Endothelial cell of coronary artery (primary cell): ENCODE measurements around the gene CIT. TPM values are rescaled to one million over a fixed set of nuclear protein-coding genes. Genes with fewer than 3 reads are reported as not detected.

ENCODE experiments used
- total RNA-seq: library from RNA; depleted of rRNA; stranded (reverse); fragments of >200 nt; gene quantifications from 2 replicates; pipeline ENCODE4 v1.2.3, GENCODE V29; 2014

The CIT gene
- total RNA-seq: 5.3 and 9.7 TPM in 2 replicates

GRCh38 chr12:119876761-119877638, at the start of gene CIT:
CIT (minus strand) TSS chr12:119877320; CDS start chr12:119876168, 1,152 bp downstream.

GRCh38 chr12:119667577-119668323, 209.4 kb downstream of the CIT start, which contains the start of gene PRKAB1:
PRKAB1 (plus strand) TSS chr12:119668133; CDS start chr12:119668245, 112 bp downstream.

Other genes with a start within 250 kb of the CIT start
- 11.5 and 12.2 TPM in 2 replicates for gene PRKAB1, start 209.2 kb downstream of the CIT start, total RNA-seq
- not detected in 2 replicates for gene BICDL1, start 111.9 kb upstream of the CIT start, total RNA-seq
- 40.4 and 43.1 TPM in 2 replicates for gene RAB35, start 239.4 kb upstream of the CIT start, total RNA-seq